ENCODE results near the gene PDE5A. TPM values are rescaled to one million over a fixed set of nuclear protein-coding genes. Genes with fewer than 3 reads are reported as not detected.
"Not testable (repeated sequence)": the region's sequence is repeated elsewhere in the genome, so short reads cannot be mapped to it uniquely, and the experiment has no call there.

PDE5A gene
- polyA plus RNA-seq, 2 donors: 1.8 to 4.3 TPM

DNA sequence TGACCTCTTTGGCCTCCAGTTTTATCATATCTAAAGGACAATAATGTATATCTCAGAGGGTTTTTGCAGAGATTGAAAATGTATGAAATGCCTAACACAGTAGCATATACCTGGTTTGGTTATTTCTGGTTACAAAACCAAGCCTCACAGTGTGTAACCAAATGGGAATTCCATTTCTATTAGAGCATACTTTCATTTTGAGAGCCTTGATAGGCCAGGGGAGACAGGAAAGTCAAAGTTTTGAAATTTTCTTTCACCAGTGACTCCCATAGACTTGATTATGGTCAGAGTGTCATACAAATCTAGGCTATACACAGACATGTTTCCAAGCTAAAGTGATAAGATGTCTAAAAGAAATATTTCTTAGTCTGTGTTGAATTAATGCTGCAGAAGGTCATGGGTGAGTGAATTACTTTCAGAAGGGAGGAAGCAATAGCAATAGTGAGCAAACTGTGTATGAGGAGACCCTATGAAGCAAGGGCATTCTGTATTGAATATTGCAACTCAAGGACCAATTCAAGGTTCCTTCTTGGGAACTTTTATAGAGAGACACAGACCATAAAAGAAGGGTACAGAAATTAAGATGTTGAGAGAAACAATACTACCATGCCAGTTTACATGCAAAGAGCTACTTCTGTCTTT lies 151.1 kb downstream of the PDE5A start:
- H3K27me3 ChIP-seq (ENCODE audit: control insufficient read depth in 1 of 2, insufficient read depth in 2 of 2, low read length in 2 of 2): no peaks in the 10 kb centered on the region
- peaks cover 2 to 11% of the 10 kb centered on the region in 2 donors for H3K36me3 ChIP-seq (ENCODE audit: control insufficient read depth in 2 of 2, insufficient read depth in 2 of 2, low read length in 1 of 2)

GRCh38 chr4:119471259-119471658 lies 157.3 kb downstream of the PDE5A start:
- 79 to 84% methylated on average over 3 of the region's 3 CpGs for WGBS, 2 donors
- Histone ChIP-seq H3K4me1 (ENCODE audit: control insufficient read depth in 2 of 2, insufficient read depth in 2 of 2, low read length in 1 of 2) (no peaks in the 10 kb centered on the region), H3K36me3 (ENCODE audit: control insufficient read depth in 2 of 2, insufficient read depth in 2 of 2, low read length in 1 of 2) (peaks cover 0 to 4% of the 10 kb centered on the region in 2 donors)

More for the DNA sequence above, 151.1 kb downstream of the PDE5A start:
- no peaks in the 10 kb centered on the region for H3K4me1 ChIP-seq (ENCODE audit: control insufficient read depth in 2 of 2, insufficient read depth in 2 of 2, low read length in 1 of 2)
- peaks cover 0 to 2% of the 10 kb centered on the region in 2 donors for H3K9me3 ChIP-seq (ENCODE audit: control insufficient read depth in 2 of 2, insufficient read depth in 1 of 2, low read depth in 1 of 2, low read length in 1 of 2)
- no peak overlapping the region for H3K4me3 ChIP-seq (ENCODE audit: low read depth in 1 of 2, low read length in 2 of 2)
- H3K27ac ChIP-seq (ENCODE audit: low read depth in 2 of 2, low read length in 1 of 2): no peak overlapping the region

GRCh38 chr4:119470737-119471063 lies 157.9 kb downstream of the PDE5A start:
- H3K4me1 ChIP-seq (ENCODE audit: control insufficient read depth in 2 of 2, insufficient read depth in 2 of 2, low read length in 1 of 2); H3K27ac ChIP-seq (ENCODE audit: low read depth in 2 of 2, low read length in 1 of 2); H3K4me3 ChIP-seq (ENCODE audit: low read depth in 1 of 2, low read length in 2 of 2); H3K36me3 ChIP-seq (ENCODE audit: control insufficient read depth in 2 of 2, insufficient read depth in 2 of 2, low read length in 1 of 2); H3K27me3 ChIP-seq (ENCODE audit: control insufficient read depth in 1 of 2, insufficient read depth in 2 of 2, low read length in 2 of 2); H3K9me3 ChIP-seq (ENCODE audit: control insufficient read depth in 2 of 2, insufficient read depth in 1 of 2, low read depth in 1 of 2, low read length in 1 of 2): not testable (repeated sequence)

More at GRCh38 chr4:119471259-119471658, 157.3 kb downstream of the PDE5A start:
- H3K9me3 ChIP-seq (ENCODE audit: control insufficient read depth in 2 of 2, insufficient read depth in 1 of 2, low read depth in 1 of 2, low read length in 1 of 2): no peaks in the 10 kb centered on the region
- H3K27me3 ChIP-seq (ENCODE audit: control insufficient read depth in 1 of 2, insufficient read depth in 2 of 2, low read length in 2 of 2): no peaks in the 10 kb centered on the region
- no peak overlapping the region for H3K27ac ChIP-seq (ENCODE audit: low read depth in 2 of 2, low read length in 1 of 2)
- H3K4me3 ChIP-seq (ENCODE audit: low read depth in 1 of 2, low read length in 2 of 2): no peak overlapping the region

DNA sequence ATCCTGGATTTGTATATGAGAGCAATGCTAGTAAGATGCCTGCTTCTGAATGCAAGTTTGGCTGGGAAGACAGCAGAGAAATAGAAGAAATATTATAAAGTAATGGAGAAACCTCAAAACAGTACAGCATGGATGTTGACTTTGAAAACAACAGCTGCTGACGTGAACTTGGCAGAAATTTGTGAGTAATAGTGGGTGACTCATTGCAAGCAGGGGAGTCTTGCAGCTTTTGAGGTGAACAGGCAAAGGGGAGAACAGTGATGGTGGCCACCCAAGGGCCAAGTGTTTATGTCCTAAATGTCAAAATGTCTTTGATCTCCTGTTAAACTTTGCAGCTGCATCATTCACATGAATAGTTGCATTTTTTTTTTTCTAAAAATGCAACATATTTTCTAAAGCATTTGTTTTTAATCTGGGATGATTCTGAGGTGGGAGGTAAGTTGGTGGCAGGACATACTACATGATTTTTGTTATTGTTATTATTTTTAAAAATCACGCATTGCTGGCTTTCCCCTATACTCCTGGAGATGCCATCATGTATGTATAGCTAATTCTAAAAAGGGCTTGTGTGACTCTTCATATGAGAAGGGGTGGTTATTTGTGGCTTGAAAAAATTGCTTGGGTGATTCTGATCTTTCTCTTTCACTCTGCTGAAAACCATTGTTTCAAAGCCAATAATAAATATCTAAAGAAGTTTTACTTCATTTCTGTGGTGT lies 158.4 kb downstream of the PDE5A start:
- H3K27ac ChIP-seq (ENCODE audit: low read depth in 2 of 2, low read length in 1 of 2); H3K9me3 ChIP-seq (ENCODE audit: control insufficient read depth in 2 of 2, insufficient read depth in 1 of 2, low read depth in 1 of 2, low read length in 1 of 2); H3K4me1 ChIP-seq (ENCODE audit: control insufficient read depth in 2 of 2, insufficient read depth in 2 of 2, low read length in 1 of 2); H3K27me3 ChIP-seq (ENCODE audit: control insufficient read depth in 1 of 2, insufficient read depth in 2 of 2, low read length in 2 of 2); H3K36me3 ChIP-seq (ENCODE audit: control insufficient read depth in 2 of 2, insufficient read depth in 2 of 2, low read length in 1 of 2); H3K4me3 ChIP-seq (ENCODE audit: low read depth in 1 of 2, low read length in 2 of 2): not testable (repeated sequence)
- WGBS, 2 donors: 63 to 68% methylated on average over 2 of the region's 2 CpGs

DNA sequence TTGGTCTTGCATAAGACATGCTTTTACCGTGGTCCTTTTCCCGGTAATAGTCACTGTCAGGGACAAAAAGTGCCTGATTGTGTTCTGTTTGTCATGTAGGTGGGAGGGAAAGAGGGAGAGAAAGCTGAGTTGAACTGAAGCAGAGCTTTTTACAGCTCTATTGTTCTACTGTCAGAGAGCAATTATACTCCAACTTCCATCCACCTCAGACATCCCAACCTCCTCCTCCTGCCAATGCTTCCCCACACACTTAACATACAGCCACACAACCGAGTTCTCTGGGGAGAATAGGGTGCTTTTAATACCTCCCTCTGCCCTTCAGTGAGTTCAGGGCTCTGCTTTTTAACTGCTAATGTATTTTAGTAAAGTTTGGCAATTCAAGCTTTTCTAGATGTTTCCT lies 159.6 kb downstream of the PDE5A start:
- not testable (repeated sequence) for H3K4me3 ChIP-seq (ENCODE audit: low read depth in 1 of 2, low read length in 2 of 2); H3K4me1 ChIP-seq (ENCODE audit: control insufficient read depth in 2 of 2, insufficient read depth in 2 of 2, low read length in 1 of 2); H3K9me3 ChIP-seq (ENCODE audit: control insufficient read depth in 2 of 2, insufficient read depth in 1 of 2, low read depth in 1 of 2, low read length in 1 of 2); H3K27me3 ChIP-seq (ENCODE audit: control insufficient read depth in 1 of 2, insufficient read depth in 2 of 2, low read length in 2 of 2); H3K27ac ChIP-seq (ENCODE audit: low read depth in 2 of 2, low read length in 1 of 2); H3K36me3 ChIP-seq (ENCODE audit: control insufficient read depth in 2 of 2, insufficient read depth in 2 of 2, low read length in 1 of 2)
- WGBS, 2 donors: 88 to 89% methylated on average over 3 of the region's 3 CpGs

GRCh38 chr4:119462733-119463132 lies 165.9 kb downstream of the PDE5A start:
- WGBS, 2 donors: 74 to 81% methylated on average over 3 of the region's 3 CpGs

GRCh38 chr4:119455734-119456133 lies 172.9 kb downstream of the PDE5A start:
- H3K9me3 ChIP-seq (ENCODE audit: control insufficient read depth in 2 of 2, insufficient read depth in 1 of 2, low read depth in 1 of 2, low read length in 1 of 2); H3K27ac ChIP-seq (ENCODE audit: low read depth in 2 of 2, low read length in 1 of 2); H3K27me3 ChIP-seq (ENCODE audit: control insufficient read depth in 1 of 2, insufficient read depth in 2 of 2, low read length in 2 of 2); H3K4me1 ChIP-seq (ENCODE audit: control insufficient read depth in 2 of 2, insufficient read depth in 2 of 2, low read length in 1 of 2); H3K36me3 ChIP-seq (ENCODE audit: control insufficient read depth in 2 of 2, insufficient read depth in 2 of 2, low read length in 1 of 2): not testable (repeated sequence)
- WGBS, 2 donors: 41 to 53% methylated on average over 18 of the region's 18 CpGs
- H3K4me3 ChIP-seq (ENCODE audit: low read depth in 1 of 2, low read length in 2 of 2): peak overlapping the region in 1 of 2 donors; percentile 37

More at GRCh38 chr4:119462733-119463132, 165.9 kb downstream of the PDE5A start:
- not testable (repeated sequence) for H3K27me3 ChIP-seq (ENCODE audit: control insufficient read depth in 1 of 2, insufficient read depth in 2 of 2, low read length in 2 of 2); H3K36me3 ChIP-seq (ENCODE audit: control insufficient read depth in 2 of 2, insufficient read depth in 2 of 2, low read length in 1 of 2); H3K4me1 ChIP-seq (ENCODE audit: control insufficient read depth in 2 of 2, insufficient read depth in 2 of 2, low read length in 1 of 2); H3K4me3 ChIP-seq (ENCODE audit: low read depth in 1 of 2, low read length in 2 of 2); H3K27ac ChIP-seq (ENCODE audit: low read depth in 2 of 2, low read length in 1 of 2); H3K9me3 ChIP-seq (ENCODE audit: control insufficient read depth in 2 of 2, insufficient read depth in 1 of 2, low read depth in 1 of 2, low read length in 1 of 2)

GRCh38 chr4:119454491-119455270 lies 173.9 kb downstream of the PDE5A start:
- 0% methylated on average over 74 to 80 of the region's 80 CpGs for WGBS, 2 donors
- Histone ChIP-seq H3K4me3 (ENCODE audit: low read depth in 1 of 2, low read length in 2 of 2) (peak overlapping the region; percentile 68 to 86), H3K27ac (ENCODE audit: low read depth in 2 of 2, low read length in 1 of 2) (peak overlapping the region; percentile 87 to 94)
- not testable (repeated sequence) for H3K4me1 ChIP-seq (ENCODE audit: control insufficient read depth in 2 of 2, insufficient read depth in 2 of 2, low read length in 1 of 2); H3K36me3 ChIP-seq (ENCODE audit: control insufficient read depth in 2 of 2, insufficient read depth in 2 of 2, low read length in 1 of 2); H3K27me3 ChIP-seq (ENCODE audit: control insufficient read depth in 1 of 2, insufficient read depth in 2 of 2, low read length in 2 of 2); H3K9me3 ChIP-seq (ENCODE audit: control insufficient read depth in 2 of 2, insufficient read depth in 1 of 2, low read depth in 1 of 2, low read length in 1 of 2)

DNA sequence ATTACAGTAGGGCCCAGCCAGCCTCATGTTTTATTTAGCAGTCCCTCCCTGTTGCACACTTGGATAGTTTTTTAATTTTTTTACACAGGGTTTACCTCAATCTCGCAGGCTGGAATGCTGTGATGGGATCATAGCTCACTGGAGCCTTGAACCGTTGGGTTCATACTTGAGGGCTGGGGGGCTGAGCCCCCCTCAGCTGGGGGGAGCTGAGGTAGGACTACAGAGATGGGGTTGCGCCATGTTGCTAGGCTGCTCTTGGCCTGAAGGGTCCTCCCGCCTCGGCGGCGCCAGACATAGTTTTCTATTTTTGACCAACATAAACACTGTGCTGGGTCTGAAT lies 174.5 kb downstream of the PDE5A start:
- H3K4me1 ChIP-seq (ENCODE audit: control insufficient read depth in 2 of 2, insufficient read depth in 2 of 2, low read length in 1 of 2); H3K27me3 ChIP-seq (ENCODE audit: control insufficient read depth in 1 of 2, insufficient read depth in 2 of 2, low read length in 2 of 2); H3K9me3 ChIP-seq (ENCODE audit: control insufficient read depth in 2 of 2, insufficient read depth in 1 of 2, low read depth in 1 of 2, low read length in 1 of 2); H3K36me3 ChIP-seq (ENCODE audit: control insufficient read depth in 2 of 2, insufficient read depth in 2 of 2, low read length in 1 of 2): not testable (repeated sequence)
- Histone ChIP-seq H3K4me3 (ENCODE audit: low read depth in 1 of 2, low read length in 2 of 2) (peak overlapping the region; percentile 68 to 86), H3K27ac (ENCODE audit: low read depth in 2 of 2, low read length in 1 of 2) (peak overlapping the region; percentile 87 to 94)
- whole genome bisulfite sequencing, 2 donors: 3 to 6% methylated on average over 7 of the region's 7 CpGs

- H3K27ac ChIP-seq (ENCODE audit: low read depth in 2 of 2, low read length in 1 of 2): not testable (repeated sequence)
- 90 to 97% methylated on average over 9 of the region's 9 CpGs for WGBS, 2 donors
These were observed 175.3 kb downstream of the PDE5A start for GRCh38 chr4:119453286-119453685.

More at GRCh38 chr4:119453286-119453685, 175.3 kb downstream of the PDE5A start:
- H3K9me3 ChIP-seq (ENCODE audit: control insufficient read depth in 2 of 2, insufficient read depth in 1 of 2, low read depth in 1 of 2, low read length in 1 of 2); H3K4me3 ChIP-seq (ENCODE audit: low read depth in 1 of 2, low read length in 2 of 2); H3K36me3 ChIP-seq (ENCODE audit: control insufficient read depth in 2 of 2, insufficient read depth in 2 of 2, low read length in 1 of 2); H3K4me1 ChIP-seq (ENCODE audit: control insufficient read depth in 2 of 2, insufficient read depth in 2 of 2, low read length in 1 of 2); H3K27me3 ChIP-seq (ENCODE audit: control insufficient read depth in 1 of 2, insufficient read depth in 2 of 2, low read length in 2 of 2): not testable (repeated sequence)
